ENCODE data around the gene MARVELD1. TPM values are rescaled to one million over a fixed set of nuclear protein-coding genes. Genes with fewer than 3 reads are reported as not detected.
"Not testable (repeated sequence)": the region's sequence is repeated elsewhere in the genome, so short reads cannot be mapped to it uniquely, and the experiment has no call there.

Gene MARVELD1
- total RNA-seq, 5 donors from 2014 or later (not counting 1 experiment from before 2014, with no cell fraction given): 1.3 to 2.4 (median 1.5) TPM

DNA sequence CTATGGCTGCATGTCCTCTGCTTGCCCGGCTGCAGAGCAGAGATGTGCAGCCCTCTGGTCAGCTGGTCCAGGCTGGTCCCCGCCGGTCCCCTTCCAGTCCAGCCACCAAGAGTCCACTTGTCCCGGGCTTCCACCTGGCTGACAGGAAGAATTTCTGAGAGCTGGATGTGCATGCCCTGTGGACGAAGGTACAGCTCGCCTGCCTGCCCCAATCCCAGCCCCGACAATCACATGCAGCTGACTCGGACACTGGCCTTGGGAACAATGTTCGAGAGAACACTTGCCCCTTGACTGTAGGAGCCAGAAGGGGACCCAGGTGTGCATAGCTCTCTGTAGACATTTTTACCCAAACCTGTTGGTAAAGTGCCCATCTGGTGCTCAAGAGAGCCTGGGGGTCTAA lies 38.3 kb upstream of the MARVELD1 start:
- ATAC-seq (replicated peaks in 1 of 4) (no peak), DNase-seq (no peak)
- Histone ChIP-seq H3K27ac (ENCODE audit: low read length) (no peak overlapping the region), H3K27me3 (replicated peaks in 1 of 2; ENCODE audit: control insufficient read depth in 2 of 2, extremely low read depth in 1 of 2, insufficient read depth in 2 of 2, low read length in 1 of 2) (no peaks in the 10 kb centered on the region), H3K9me3 (no peaks in the 10 kb centered on the region), H3K36me3 (ENCODE audit: control insufficient read depth in 2 of 2, extremely low read depth in 1 of 2, insufficient read depth in 1 of 2, low read length in 1 of 2) (peaks cover 13 to 28% of the 10 kb centered on the region in 2 donors), H3K4me3 (ENCODE audit: control insufficient read depth in 1 of 2, extremely low read depth in 1 of 2, low read length in 1 of 2) (no peak overlapping the region), H3K4me1 (ENCODE audit: control insufficient read depth in 1 of 2, extremely low read depth in 1 of 2, insufficient read depth in 2 of 2, low read length in 2 of 2) (peaks cover 0 to 4% of the 10 kb centered on the region in 2 experiments)
- CTCF ChIA-PET: no interaction called here
- Mint-ChIP-seq H3K9me3 (no peaks in the 10 kb centered on the region), H3K36me3 (peaks cover 21% of the 10 kb centered on the region), H3K4me3 (no peak overlapping the region), H3K4me1 (peaks cover 0 to 2% (median 0%) of the 10 kb centered on the region in 3 donors), H3K27me3 (no peaks in the 10 kb centered on the region), H3K27ac (no peak overlapping the region)
- POLR2A ChIA-PET: no interaction called here
- WGBS (ENCODE audit: insufficient coverage): 97% methylated on average over 8 of the region's 9 CpGs

DNA sequence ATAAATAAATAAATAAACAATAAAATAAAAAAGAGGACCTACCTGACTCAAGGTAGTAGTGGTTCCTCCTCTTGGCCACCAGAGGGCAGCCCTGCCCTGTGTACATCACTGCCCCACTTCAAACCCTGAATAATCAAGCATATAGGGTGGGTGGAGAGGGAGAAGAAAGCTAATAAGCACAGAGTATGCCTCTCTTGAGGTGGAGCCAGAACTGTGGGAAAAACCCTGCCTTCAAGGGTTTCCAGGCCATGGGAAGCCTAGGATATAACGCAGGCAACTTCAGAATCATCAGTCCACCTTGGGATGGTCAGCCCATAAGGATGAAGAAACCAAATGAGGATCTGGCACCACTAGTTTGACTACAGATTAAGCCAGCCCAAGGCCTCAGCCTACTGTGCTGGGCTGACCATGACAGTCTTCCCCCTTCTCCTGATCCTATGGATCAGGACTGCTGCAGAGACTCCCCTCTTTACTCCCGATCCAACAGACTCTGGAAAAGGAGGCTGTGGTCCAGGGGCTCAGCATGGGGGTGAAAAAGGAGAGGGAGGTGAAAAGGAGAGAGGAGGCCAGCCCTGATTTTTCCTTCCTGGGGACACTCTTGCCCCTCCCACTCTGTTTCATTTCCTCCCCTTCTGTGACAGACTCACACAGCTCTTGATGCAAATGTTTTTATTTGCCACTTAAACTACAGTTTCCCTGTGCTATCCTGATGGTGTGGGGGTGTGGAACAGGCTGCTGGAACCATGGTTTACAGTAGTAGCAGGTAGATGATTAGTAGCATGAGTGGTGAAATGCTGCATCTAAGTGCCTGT lies 36.6 kb upstream of the MARVELD1 start:
- Histone ChIP-seq H3K9me3 (no peaks in the 10 kb centered on the region), H3K36me3 (ENCODE audit: control insufficient read depth in 2 of 2, extremely low read depth in 1 of 2, insufficient read depth in 1 of 2, low read length in 1 of 2) (peaks cover 13 to 28% of the 10 kb centered on the region in 2 donors), H3K4me1 (ENCODE audit: control insufficient read depth in 1 of 2, extremely low read depth in 1 of 2, insufficient read depth in 2 of 2, low read length in 2 of 2) (peaks cover 0 to 4% of the 10 kb centered on the region in 2 experiments), H3K27ac (ENCODE audit: low read length) (no peak overlapping the region), H3K4me3 (ENCODE audit: control insufficient read depth in 1 of 2, extremely low read depth in 1 of 2, low read length in 1 of 2) (no peak overlapping the region), H3K27me3 (replicated peaks in 1 of 2; ENCODE audit: control insufficient read depth in 2 of 2, extremely low read depth in 1 of 2, insufficient read depth in 2 of 2, low read length in 1 of 2) (no peaks in the 10 kb centered on the region)
- Mint-ChIP-seq H3K36me3 (peaks cover 16% of the 10 kb centered on the region), H3K4me1 (peaks cover 0 to 2% (median 2%) of the 10 kb centered on the region in 3 donors), H3K27me3 (no peaks in the 10 kb centered on the region), H3K4me3 (no peak overlapping the region), H3K9me3 (no peaks in the 10 kb centered on the region), H3K27ac (peak overlapping the region in 1 of 2 donors; percentile 71)
- ATAC-seq (replicated peaks in 1 of 4): peak; percentile 83 to 87 (median 86)
- ChIA-PET POLR2A (interaction anchor here in 1 of 2 donors (1.2 kb wide), 1 partner anchor 59 kb away, joined by 3 read pairs; no protein-coding TSS in a partner anchor), CTCF (interaction anchor here (0.5 to 2.7 kb wide), 19 partner anchors 10 to 364 kb away, joined by 3 to 21 read pairs (median 4); partner anchors contain the start of genes AVPI1 (in 2 of the 2) and ZFYVE27 (in 2 of the 2))
- 100% methylated on average over 1 of the region's 2 CpGs for WGBS (ENCODE audit: insufficient coverage)
- DNase-seq: peak in 34 of 35 experiments; percentile 4 to 79 (median 41)

DNA sequence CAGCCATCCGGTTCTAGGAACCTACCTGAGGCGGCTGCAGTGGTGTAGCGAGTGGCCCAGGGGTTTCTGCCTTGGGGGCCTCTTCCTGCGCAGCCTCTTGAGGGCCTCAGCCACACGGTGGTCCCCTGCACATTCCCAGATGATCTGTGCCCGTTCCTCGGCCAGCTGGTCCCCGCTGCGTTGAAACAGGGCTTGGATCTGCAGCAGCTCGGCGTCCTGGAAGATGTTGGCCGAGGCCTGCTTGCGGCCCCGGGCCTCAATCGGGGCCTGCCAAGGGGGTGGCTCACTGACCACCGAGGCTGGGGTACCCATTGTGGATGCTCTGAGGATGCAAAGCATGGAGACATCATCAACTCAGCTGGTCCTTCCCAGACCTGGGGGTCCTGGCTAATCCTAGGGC lies 33.9 kb upstream of the MARVELD1 start:
- Histone ChIP-seq H3K27ac (ENCODE audit: low read length) (no peak overlapping the region), H3K4me3 (ENCODE audit: control insufficient read depth in 1 of 2, extremely low read depth in 1 of 2, low read length in 1 of 2) (no peak overlapping the region), H3K9me3 (no peaks in the 10 kb centered on the region), H3K27me3 (replicated peaks in 1 of 2; ENCODE audit: control insufficient read depth in 2 of 2, extremely low read depth in 1 of 2, insufficient read depth in 2 of 2, low read length in 1 of 2) (no peaks in the 10 kb centered on the region), H3K36me3 (ENCODE audit: control insufficient read depth in 2 of 2, extremely low read depth in 1 of 2, insufficient read depth in 1 of 2, low read length in 1 of 2) (peaks cover 4 to 15% of the 10 kb centered on the region in 2 donors), H3K4me1 (ENCODE audit: control insufficient read depth in 1 of 2, extremely low read depth in 1 of 2, insufficient read depth in 2 of 2, low read length in 2 of 2) (peaks cover 0 to 4% of the 10 kb centered on the region in 2 experiments)
- H3K9me3 Mint-ChIP-seq: no peaks in the 10 kb centered on the region
- peaks cover 4% of the 10 kb centered on the region for H3K36me3 Mint-ChIP-seq
- ATAC-seq (replicated peaks in 1 of 4) (no peak), DNase-seq (no peak)
- CTCF ChIA-PET: interaction anchor here (0.6 to 1.4 kb wide), 2 partner anchors 8 to 52 kb away, joined by 3 to 5 read pairs; no protein-coding TSS in a partner anchor
- peaks cover 0 to 7% (median 2%) of the 10 kb centered on the region in 3 donors for H3K4me1 Mint-ChIP-seq
- POLR2A ChIA-PET: interaction anchor here (0.6 kb wide), 2 partner anchors 27 to 194 kb away, joined by 3 read pairs; no protein-coding TSS in a partner anchor
- WGBS (ENCODE audit: insufficient coverage): 92% methylated on average over 16 of the region's 16 CpGs
- H3K27me3 Mint-ChIP-seq: no peaks in the 10 kb centered on the region
- H3K27ac Mint-ChIP-seq: no peak overlapping the region
- H3K4me3 Mint-ChIP-seq: no peak overlapping the region

DNA sequence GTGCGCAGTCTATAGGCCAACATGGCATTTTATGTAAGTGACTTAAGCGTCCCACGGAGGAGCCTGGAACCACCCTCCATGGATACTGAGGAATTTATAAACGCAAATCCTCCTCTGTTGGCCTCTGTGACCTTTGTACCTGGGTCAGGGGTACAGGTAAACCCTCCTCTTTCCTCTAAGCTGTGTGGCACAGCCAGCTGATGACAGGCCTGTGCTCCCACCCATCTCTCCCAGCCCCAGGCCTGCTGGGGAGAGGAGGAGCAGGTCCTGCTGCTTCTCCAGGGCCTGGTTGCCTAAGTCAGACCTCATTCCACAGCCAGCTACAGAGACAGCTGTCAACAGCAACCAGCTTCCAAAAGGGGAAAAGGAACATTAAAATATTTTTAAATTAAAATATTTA lies 31.5 kb upstream of the MARVELD1 start:
- no peak for ATAC-seq (replicated peaks in 1 of 4)
- no CpG with 5 or more reads among the region's 4 CpGs for WGBS (ENCODE audit: insufficient coverage)
- H3K4me1 Mint-ChIP-seq: peaks cover 8 to 23% (median 13%) of the 10 kb centered on the region in 3 donors
- H3K36me3 Mint-ChIP-seq: no peaks in the 10 kb centered on the region
- H3K4me3 Mint-ChIP-seq: no peak overlapping the region
- ChIA-PET CTCF (interaction anchor here (0.6 to 1.5 kb wide), 4 partner anchors 13 to 338 kb away, joined by 3 to 7 read pairs (median 3); no protein-coding TSS in a partner anchor), POLR2A (no interaction called here)
- no peak overlapping the region for H3K27ac Mint-ChIP-seq
- no peaks in the 10 kb centered on the region for H3K9me3 ChIP-seq
- no peaks in the 10 kb centered on the region for H3K9me3 Mint-ChIP-seq
- peaks cover 0 to 2% of the 10 kb centered on the region in 2 donors for H3K36me3 ChIP-seq (ENCODE audit: control insufficient read depth in 2 of 2, extremely low read depth in 1 of 2, insufficient read depth in 1 of 2, low read length in 1 of 2)
- no peak for DNase-seq
- H3K4me3 ChIP-seq (ENCODE audit: control insufficient read depth in 1 of 2, extremely low read depth in 1 of 2, low read length in 1 of 2): no peak overlapping the region
- no peaks in the 10 kb centered on the region for H3K27me3 ChIP-seq (replicated peaks in 1 of 2; ENCODE audit: control insufficient read depth in 2 of 2, extremely low read depth in 1 of 2, insufficient read depth in 2 of 2, low read length in 1 of 2)
- H3K27me3 Mint-ChIP-seq: no peaks in the 10 kb centered on the region
- peaks cover 0 to 17% of the 10 kb centered on the region in 2 experiments for H3K4me1 ChIP-seq (ENCODE audit: control insufficient read depth in 1 of 2, extremely low read depth in 1 of 2, insufficient read depth in 2 of 2, low read length in 2 of 2)
- H3K27ac ChIP-seq (ENCODE audit: low read length): no peak overlapping the region

DNA sequence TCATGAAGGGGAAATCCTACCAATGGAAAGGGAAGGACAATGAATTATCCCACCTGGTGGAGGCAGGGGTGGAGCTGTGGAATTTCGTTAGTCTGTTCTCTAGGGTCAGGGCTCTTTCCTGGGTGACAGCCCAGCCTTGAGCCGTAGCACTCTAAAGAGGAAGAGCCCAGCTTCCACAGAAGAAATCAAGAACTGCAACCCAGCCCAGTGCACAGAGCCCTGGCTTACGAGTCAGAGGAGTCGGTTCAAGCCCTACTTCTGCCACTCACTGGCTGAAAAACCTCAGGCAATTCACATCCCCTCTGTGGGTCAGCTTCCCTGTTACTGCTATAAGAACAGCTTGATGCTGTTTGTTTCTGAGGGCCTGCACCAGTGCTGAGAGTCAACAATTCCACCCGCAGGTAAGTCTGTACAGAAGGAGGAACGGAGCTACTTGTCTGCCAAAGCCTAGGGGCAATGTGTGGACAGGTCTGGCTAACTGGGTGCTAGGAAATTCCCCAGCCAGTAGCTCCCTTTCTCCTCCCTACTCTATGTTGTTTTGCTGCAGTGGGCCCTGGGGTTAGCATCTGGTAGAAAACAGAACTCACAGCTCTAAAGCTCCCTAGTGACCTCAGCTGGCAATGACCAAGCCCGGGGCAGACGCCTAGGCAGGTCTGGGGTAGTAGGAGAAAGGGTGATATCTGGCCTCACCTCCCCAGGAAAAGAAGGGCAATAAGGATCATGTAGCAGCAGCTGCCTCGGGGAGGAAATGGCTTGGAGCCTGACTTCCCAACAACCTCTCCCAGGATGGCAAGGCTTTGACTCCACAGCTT lies 29.8 kb upstream of the MARVELD1 start:
- no peak overlapping the region for H3K4me3 Mint-ChIP-seq
- DNase-seq (no peak), ATAC-seq (replicated peaks in 1 of 4) (no peak)
- Histone ChIP-seq H3K27ac (ENCODE audit: low read length) (no peak overlapping the region), H3K27me3 (replicated peaks in 1 of 2; ENCODE audit: control insufficient read depth in 2 of 2, extremely low read depth in 1 of 2, insufficient read depth in 2 of 2, low read length in 1 of 2) (no peaks in the 10 kb centered on the region), H3K9me3 (no peaks in the 10 kb centered on the region), H3K4me1 (ENCODE audit: control insufficient read depth in 1 of 2, extremely low read depth in 1 of 2, insufficient read depth in 2 of 2, low read length in 2 of 2) (peaks cover 0 to 25% of the 10 kb centered on the region in 2 experiments), H3K36me3 (ENCODE audit: control insufficient read depth in 2 of 2, extremely low read depth in 1 of 2, insufficient read depth in 1 of 2, low read length in 1 of 2) (no peaks in the 10 kb centered on the region), H3K4me3 (ENCODE audit: control insufficient read depth in 1 of 2, extremely low read depth in 1 of 2, low read length in 1 of 2) (no peak overlapping the region)
- no peaks in the 10 kb centered on the region for H3K27me3 Mint-ChIP-seq
- no peaks in the 10 kb centered on the region for H3K36me3 Mint-ChIP-seq
- ChIA-PET POLR2A (no interaction called here), CTCF (interaction anchor here in 1 of 2 donors (0.5 to 1.3 kb wide), 5 partner anchors 15 to 240 kb away, joined by 3 to 6 read pairs (median 3); no protein-coding TSS in a partner anchor)
- H3K27ac Mint-ChIP-seq: no peak overlapping the region
- peaks cover 18 to 34% (median 22%) of the 10 kb centered on the region in 3 donors for H3K4me1 Mint-ChIP-seq
- WGBS (ENCODE audit: insufficient coverage): 100% methylated on average over 1 of the region's 9 CpGs
- no peaks in the 10 kb centered on the region for H3K9me3 Mint-ChIP-seq

DNA sequence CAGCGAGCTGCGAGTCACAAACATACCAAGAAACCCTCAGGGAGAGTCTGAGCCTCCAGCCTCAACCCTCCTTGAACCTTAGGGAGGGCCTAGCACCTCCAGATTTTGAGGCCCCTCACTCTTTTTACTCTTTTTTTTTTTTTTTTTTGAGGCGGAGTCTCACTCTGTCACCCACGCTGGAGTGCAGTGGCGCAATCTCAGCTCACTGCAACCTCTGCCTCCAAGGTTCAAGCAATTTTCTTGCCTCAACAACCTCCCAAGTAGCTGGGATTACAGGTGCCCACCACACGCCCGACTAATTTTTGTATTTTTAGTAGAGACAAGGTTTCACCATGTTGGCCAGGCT lies 29.2 kb upstream of the MARVELD1 start:
- H3K27me3 ChIP-seq (replicated peaks in 1 of 2; ENCODE audit: control insufficient read depth in 2 of 2, extremely low read depth in 1 of 2, insufficient read depth in 2 of 2, low read length in 1 of 2); H3K27ac ChIP-seq (ENCODE audit: low read length); H3K9me3 ChIP-seq; H3K36me3 Mint-ChIP-seq; DNase-seq; H3K36me3 ChIP-seq (ENCODE audit: control insufficient read depth in 2 of 2, extremely low read depth in 1 of 2, insufficient read depth in 1 of 2, low read length in 1 of 2); H3K9me3 Mint-ChIP-seq; H3K4me3 Mint-ChIP-seq; ATAC-seq (replicated peaks in 1 of 4); H3K27ac Mint-ChIP-seq; H3K27me3 Mint-ChIP-seq; H3K4me3 ChIP-seq (ENCODE audit: control insufficient read depth in 1 of 2, extremely low read depth in 1 of 2, low read length in 1 of 2): not testable (repeated sequence)
- POLR2A ChIA-PET: interaction anchor here in 1 of 2 donors (0.6 kb wide), 1 partner anchor 17 kb away, joined by 7 read pairs; no protein-coding TSS in a partner anchor
- CTCF ChIA-PET: interaction anchor here in 1 of 2 donors (0.7 to 1.3 kb wide), 2 partner anchors 23 to 241 kb away, joined by 3 to 6 read pairs; no protein-coding TSS in a partner anchor
- peaks cover 18 to 34% (median 22%) of the 10 kb centered on the region in 3 donors for H3K4me1 Mint-ChIP-seq
- peaks cover 0 to 25% of the 10 kb centered on the region in 2 experiments for H3K4me1 ChIP-seq (ENCODE audit: control insufficient read depth in 1 of 2, extremely low read depth in 1 of 2, insufficient read depth in 2 of 2, low read length in 2 of 2)
- WGBS (ENCODE audit: insufficient coverage): no CpG with 5 or more reads among the region's 7 CpGs
